Measurements from ENCODE around the gene GIMAP8.

The GIMAP8 gene

DNA sequence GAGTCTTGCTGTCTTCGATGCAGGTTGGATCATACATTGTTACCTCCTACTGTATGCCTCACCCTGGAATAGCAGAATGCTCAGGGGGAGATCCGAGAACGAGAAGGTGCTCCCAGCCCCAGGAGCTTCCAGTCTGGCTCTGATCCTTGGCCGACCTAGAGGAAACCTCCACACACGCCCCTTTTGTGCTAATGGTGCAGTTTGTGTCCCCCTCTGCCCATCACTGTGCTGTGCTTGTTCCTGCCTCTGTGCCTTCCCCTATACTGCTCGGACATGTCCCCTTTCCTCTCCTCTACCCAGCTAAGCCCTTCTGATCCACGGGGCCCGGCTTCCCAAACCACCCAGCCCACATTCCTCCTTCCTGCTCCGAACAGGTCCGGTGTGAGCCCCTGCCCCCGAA, 38.8 kb upstream of the GIMAP8 start:
- DNase-seq (ENCODE audit: low spot score), result no peak

DNA sequence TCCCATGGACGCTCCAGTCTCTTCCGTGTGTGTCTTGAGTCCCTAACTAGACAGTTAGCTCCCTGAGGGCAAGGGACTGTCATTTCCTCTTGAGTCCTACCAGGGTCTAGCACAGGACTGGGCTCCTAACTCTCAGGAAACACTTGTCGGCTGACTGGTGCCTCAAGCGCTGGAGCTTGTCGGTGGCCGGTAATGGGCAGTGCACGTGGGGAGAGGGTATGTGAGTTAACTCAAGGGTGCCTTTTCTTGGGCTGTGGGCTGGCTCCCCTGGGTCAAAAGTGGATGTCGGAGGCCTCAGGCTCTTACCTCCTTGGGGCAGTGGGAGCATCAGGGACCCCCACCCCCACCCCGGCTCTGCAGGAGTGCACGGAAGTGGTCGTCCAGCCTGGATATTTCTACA, 38.4 kb upstream of the GIMAP8 start:
- no peak for DNase-seq (ENCODE audit: low spot score)

DNA sequence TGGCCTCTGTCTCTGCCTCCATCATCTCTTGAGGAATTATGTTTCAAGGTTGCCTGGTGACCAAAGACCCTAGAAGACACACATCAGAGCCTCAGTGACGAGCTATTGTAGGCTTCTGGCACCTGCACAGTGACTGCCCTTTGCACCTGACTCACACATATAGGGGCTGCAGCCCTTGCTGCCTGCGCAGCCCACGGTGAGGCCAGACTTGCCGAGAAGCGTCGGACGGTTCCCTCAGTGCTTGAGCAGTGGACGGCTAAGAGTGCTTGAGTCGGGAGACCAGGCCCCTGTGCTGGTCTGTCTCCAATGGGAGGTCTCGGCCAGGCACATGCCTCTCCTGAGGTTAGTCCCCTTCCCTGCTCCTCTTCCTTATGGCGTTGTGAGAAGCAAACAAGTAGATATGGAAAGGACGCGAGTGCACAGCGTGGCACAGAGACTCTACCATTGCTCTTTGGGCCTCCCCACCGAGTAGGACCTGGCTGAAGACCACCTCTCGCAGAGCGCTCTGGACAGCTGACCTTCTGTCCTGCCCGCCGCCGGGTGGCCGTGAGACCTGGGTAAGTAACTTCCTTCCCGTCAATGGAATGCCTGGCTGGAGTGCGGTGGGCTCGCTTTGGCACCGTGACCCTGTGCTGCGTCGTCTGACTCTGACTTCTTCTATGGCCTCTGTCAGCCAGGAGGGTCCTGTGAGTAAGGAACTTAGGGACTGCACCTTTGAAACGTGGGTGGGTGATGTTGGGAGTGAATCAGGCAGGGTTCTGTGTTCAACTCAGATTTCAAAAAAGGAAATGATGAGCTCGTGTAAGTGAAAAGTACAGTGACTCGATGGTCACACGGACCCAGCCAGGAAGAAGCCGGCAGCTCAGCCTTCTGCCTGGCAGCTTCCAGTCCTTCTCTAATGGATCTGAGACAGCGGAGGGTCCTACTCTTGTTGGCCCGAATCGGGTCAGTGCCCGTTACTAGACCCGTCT, 37.6 kb upstream of the GIMAP8 start:
- DNase-seq (ENCODE audit: low spot score), result no peak

DNA sequence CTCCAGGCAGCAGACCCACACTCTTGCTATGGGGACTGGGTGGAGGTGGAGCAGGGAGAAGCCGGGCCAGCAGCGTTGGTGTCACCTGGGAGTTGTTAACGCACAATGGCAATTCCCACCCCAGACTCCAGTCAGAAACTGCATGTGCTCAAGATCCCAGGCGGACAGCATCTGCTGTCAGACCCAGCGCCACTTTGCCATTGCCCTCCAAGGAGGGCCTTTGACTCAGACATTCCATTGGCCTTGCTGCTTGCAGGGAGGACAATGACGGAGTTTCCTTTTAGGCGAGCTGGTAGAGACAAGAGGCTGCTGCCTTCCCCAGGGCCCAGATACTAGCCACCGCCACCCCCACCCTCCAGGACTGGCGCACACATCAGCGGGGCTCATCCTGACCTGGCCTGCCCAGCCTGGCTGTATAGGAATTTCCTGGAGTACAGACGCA, 36.8 kb upstream of the GIMAP8 start:
- DNase-seq (ENCODE audit: low spot score), result no peak

DNA sequence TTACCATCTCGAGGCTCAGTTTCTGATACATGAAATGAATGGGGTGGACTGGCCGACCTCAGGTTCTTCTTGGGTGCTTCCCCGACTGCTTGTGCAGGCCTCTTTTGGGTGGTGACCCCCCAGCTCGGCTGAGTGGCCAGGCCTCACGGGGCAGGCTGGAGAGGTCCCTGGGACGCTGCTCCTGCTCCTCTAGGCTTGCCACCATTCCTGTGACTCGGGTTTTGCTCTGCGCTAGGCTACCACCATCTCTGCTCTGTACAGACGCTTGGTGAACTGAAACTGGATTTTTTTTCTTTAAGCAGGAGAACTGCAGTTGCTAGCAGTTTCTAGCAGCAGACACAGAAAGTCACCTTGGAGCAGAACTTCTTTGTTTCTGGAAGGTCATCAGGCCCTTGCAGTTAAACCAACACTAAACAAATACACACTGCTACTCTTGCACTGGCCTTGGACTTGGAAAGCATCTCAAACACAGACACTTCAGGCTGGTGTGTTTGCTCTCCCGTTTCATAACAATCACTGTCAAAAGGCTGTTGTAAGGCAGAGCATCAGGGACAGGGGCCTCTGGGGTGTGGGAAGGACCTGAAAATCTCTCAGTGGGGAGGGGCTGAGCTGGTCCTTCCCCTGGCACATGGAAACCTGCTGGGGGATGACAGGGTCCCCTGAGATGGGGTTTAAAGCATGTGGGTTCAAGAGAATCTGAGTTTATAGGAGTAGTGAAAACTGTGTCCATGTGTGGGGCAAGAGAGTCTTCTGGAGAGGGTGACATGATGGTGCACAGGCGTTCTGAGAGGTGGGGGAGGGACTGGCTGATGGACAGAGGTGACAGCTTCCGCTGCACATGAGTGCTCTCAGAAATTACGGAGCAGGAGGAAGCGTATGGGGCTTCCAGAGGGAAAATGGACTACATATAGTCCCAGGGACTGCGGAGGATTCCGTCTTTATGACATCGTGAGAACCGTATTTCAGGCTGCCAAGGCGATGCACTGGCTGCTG, 35.0 kb upstream of the GIMAP8 start:
- no peak for DNase-seq (ENCODE audit: low spot score)

DNA sequence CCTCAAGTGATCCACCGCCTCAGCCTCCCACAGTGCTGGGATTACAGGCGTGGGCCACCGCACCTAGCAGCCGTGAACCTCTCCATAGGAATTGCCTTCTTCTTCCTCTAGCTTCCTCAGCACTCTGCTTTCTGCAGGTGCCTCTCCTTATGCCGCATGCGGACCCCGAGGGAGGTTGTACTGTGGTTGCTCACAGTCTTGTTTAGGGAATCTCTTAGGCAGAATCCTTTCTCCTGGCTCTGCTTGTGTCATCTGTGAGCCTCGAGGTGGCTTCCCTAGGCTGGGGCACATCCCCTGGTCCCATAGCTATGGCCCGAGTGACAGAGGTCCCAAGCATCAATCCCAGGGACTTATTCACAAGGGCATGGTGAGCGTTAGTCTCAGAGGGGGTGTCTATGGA, 33.2 kb upstream of the GIMAP8 start:
- no peak for DNase-seq (ENCODE audit: low spot score)

DNA sequence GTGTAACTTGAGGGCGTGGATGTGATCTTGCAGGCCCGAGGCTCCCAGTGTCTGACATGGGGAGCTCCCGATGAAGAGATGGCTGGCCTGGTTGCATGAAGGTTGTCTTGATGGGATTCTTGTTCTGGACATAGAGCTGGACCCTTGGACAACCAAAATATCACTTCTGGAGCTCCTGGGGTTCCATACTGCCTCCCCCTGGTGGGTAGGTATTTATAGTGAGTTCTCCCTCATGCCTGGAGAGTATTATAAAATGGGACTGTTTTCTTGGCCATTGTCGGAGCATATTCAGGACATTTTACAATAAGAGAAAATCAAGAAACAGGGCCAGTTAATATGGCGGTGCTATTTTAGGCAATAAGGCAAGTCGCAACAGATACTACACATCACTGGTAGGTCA, 32.6 kb upstream of the GIMAP8 start:
- DNase-seq (ENCODE audit: low spot score), result no peak

DNA sequence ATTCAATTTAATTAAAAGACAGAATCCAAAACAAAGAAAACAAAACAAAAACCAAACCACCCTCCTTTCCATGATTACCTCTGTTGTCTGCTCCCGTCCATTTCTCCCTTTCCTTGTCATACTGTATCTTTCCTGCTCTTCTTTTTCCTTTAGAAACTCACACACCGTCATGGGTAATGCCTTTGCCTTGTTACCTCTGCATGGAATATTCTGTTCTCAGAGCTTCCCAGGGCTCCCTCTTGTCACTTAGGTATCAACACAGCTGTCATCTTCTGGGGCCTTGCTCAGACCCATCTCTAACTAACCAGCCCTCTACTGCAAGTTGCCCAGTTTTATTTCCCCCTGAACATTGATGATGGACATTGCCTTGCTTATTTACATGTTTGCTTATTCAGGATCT, 30.2 kb upstream of the GIMAP8 start:
- no peak for DNase-seq (ENCODE audit: low spot score)

DNA sequence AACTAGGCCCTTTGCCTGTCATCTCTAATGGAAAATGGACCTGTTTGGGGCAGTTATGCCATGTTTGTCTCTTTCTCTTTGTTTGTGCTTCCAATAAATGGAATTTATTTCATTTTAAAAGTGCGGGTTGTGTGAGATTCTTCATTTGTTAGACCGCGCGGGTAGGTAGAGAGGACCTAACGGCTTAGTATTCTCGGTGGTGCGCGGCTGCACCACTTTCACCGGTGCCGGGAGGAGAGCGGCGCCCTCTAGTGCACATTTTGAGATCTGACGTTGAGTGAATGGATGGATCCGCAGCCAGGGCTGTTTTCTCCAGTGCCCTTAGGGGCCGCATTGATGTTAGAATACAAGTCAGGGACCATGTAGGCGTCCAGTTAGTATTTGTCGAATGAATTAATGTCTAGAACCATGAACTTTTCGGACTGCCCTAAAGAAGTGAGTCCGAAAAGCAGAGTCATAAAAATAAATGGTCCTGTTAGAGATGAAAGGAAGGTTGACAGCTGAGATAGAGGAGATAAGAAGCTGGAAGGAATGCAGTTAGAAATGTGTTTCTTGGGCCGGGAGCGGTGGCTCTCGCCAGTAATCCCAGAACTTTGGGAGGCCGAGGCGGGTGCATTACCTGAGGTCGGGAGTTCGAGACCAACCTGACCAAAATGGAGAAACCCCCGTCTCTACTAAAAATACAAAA, 29.3 kb upstream of the GIMAP8 start:
- peak; percentile 89 for DNase-seq (ENCODE audit: low spot score)

DNA sequence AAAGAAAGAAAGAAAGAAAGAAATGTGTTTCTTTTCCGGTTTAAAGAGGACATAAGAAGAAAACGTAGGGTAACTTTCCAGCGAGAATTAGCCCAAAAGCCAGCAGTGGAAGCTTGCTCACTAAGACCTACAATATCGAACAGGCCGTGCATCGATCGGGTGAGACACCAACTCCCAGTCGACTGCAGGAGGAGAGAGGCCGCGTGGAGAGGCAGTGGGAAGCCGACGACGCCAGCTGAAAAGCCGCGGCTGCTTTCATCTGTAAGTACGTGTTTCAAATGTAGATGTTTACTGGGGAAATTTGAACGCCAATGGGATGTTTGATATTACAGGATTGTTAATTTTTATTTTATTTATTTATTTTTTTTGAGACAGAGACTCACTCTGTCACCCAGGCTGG, 28.6 kb upstream of the GIMAP8 start:
- DNase-seq (ENCODE audit: low spot score), result no peak

DNA sequence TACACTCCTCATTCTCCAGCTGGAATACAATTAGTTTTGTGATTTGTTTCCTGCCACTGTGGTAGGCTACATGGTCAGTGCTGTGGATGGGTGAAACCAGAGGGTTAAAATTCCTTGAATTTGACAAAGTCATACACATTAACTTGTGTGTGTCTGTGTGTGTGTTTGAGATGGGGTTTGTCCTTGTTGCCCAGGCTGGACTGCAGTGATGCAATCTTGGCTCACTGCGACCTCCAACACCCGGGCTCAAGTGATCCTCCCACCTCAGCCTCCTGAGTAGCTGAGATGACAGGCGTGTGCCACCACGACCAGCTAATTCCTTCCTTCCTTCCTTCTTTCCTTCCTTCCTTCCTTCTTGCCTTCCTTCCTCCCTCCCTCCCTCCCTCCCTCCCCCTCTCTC, 24.8 kb upstream of the GIMAP8 start:
- DNase-seq (ENCODE audit: low spot score), result no peak

DNA sequence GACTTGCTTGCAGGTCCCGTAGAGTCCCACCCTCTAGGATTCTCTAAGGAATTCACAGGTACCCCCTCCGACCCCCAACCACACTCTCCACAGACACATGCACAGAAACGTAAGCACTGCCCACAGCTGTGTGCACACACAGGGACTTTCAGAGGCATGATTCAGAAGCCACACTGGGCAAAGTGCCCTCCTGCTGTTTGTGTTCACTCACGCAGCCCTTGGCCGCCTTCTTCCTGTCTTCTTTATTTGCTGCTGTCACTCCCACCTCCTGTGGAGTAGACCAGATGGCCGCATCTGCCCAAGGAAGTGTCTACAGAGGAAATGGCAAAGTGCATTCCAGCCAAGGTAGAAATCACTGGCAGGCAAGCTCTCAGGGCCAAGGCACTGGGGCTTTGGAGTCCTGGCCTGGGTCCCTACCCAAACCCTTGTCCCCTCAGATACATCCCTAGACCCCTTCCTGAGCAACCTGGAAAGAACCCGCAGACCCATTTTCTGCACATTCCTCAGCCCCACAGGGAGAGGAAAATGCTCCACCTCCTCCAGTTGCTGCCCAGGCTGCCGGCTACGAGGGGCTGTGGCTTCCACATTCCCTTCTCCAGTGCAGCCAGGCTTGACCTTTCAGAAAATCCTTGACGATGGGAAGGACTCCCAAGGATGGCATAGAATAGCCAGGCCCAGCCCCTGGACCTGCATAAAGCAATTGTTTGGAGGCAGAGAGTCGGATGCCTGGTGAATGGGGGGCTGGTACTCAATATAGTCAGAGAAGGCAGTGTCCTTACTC, 21.6 kb upstream of the GIMAP8 start:
- no peak for DNase-seq (ENCODE audit: low spot score)

DNA sequence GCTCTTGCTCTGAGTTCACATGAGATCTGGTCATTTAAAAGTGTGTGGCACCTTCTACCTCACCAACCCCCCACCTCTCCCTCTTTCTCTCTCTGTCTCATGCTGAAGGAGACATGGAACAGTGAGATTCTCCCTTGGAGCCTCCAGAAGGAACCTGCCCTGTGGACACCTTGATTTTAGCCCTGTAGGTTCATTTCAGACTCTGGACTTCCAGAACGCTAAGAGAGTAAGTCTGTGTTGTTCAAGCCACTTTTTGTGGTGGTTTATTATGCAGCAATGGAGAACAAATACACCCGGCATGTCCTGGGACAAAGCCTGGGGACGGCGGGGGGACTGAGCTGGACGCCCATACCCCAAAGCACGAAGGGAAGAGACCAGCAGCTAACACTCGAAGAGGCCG, 20.7 kb upstream of the GIMAP8 start:
- no peak for DNase-seq (ENCODE audit: low spot score)

DNA sequence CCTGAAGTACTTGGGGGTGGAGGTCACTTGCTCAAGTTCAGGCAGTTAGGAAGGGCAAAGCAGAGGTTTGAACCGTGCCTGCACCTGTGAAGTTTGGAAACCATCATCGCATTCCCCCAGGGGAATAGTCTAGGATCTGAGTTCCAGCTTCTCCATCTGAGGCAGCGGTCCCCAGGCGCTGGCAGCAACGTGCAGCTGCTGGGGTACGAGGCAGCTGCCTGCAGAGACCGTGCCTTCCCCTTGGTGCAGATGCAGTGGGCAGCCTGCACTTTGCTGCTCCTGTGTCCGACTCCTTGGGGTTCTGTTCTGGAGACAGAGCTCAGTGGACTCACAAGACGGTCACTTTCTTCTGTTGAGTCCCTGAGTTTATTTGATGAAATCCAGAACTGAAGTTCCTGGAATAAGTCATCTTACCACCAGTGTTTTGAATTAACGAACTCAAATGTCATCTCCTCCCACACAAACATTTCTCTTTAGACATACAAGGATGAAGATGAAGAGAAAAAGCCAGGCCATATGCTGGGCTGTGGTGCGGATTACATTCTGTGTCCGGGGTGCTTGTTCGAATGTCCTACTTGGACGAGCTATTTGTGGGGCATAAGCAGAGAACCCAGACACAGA, 19.9 kb upstream of the GIMAP8 start:
- DNase-seq (ENCODE audit: low spot score), result no peak

DNA sequence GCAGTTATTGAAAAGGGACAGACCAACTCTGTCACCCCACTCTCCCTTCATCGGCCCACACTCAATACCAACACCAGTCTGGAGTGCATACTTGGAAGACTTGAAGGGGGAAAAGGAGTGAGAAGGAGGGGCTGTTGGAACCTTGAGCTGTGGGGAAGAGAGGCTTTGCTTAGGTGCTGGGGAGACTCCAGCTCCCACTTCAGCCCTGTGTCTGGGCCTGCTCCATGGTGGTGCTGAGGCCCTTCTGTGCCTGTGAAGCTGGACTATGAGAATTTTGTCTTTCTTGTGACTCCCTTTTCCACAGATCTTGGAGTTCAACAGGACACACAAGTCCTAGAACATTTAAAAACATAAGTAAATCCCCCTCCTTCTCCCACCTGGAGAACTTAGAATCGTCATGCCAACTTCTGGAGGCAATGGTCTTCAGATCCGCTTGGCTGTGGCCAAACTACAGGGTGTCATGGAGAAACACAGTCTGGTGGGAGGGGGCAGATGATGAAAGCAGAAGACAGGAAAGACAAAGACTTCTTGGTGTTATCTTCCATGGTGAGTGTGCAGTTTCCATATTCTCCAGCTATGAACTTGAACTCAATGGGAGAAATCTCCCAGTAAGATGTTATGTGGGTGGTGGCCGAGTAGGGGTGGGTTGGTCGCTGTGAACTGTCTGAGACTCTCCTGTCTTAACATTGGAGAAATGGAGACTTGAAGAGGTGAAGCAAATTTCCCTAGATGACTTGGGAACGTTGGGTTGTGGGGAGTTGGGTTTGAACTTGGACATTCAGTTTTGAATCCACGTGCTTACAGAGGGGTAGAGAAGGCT, 18.4 kb upstream of the GIMAP8 start:
- no peak for DNase-seq (ENCODE audit: low spot score)

DNA sequence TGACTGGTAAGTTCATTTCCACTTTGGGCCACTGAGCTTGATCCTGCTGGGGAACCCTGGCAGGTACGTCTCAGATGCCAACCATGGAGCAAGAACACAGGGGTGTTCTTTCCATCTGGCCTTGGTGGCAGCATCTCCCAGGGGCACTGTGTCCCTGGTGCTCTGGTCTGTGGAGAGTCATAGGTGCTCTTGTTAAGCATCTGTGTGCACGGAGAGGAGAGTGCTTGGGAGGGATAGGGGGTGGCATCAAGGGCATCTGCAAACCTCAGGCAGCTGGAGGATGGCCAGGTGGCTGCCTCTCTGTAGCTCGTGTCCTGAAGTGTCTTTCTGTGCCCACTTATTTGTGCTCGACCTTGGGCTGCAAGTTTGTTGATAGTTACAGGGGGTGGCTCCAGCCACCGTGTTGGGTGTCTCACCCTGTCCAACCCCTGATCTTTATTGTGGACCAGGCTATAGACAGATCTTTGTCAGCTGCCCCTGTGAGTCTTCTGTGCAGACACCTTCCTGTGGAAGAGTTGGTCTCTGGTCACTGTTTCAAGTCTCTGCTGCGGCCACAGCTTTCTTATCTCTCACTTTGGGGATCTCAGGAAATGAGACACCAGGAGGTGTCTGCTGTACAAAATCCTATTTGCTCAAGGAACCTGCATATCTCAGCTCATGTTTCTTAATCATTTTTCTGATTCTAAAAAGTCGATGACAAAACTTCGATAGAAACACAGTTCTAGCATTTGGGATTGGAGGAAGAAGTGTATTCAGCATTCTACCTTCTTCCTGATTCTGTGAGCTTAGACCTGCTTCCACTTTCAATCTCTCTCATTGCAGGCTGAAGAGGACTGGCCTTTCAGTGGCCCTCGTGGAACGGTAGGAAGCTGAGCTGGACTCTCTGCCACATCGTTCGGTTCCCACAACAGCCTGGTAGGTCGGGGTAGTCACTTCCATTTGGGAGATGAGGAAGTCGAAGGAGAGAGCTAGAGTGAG, 17.2 kb upstream of the GIMAP8 start:
- DNase-seq (ENCODE audit: low spot score), result no peak

DNA sequence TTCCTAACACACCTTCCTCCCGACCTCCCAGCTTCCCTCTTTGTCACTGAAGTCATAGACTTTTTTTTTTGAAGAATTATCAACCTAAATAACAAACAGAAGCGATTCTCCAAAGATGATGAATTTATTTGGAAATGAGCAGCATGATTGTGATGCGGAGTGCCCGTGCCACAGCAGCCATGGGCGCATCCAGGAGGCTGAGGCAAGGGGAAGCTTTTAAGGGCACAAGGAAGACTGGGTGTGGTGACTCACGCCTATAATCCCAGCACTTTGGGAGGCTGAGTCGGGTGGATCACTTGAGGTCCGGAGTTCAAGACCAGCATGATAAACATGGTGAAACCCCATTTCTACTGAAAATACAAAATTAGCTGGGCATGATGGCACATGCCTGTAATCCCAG, 16.2 kb upstream of the GIMAP8 start:
- no peak for DNase-seq (ENCODE audit: low spot score)

DNA sequence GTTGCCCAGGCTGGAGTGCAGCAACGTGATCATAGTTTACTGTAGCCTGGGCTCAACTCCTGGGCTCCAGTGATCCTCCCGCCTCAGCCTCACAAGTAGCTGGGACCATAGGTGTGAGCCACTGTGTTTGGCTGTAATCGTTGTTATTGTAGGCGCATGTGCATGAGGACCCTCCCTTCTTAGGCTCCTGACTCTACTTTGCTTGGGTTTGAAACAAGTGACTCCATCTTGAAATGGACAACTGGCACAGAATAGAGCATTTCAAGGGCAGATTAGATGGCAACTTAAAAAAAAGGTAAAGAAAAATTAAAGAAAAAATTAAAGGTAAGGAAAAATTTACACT, 15.4 kb upstream of the GIMAP8 start:
- DNase-seq (ENCODE audit: low spot score), result no peak
